ENCODE data around the gene BICDL2.

The BICDL2 gene

DNA sequence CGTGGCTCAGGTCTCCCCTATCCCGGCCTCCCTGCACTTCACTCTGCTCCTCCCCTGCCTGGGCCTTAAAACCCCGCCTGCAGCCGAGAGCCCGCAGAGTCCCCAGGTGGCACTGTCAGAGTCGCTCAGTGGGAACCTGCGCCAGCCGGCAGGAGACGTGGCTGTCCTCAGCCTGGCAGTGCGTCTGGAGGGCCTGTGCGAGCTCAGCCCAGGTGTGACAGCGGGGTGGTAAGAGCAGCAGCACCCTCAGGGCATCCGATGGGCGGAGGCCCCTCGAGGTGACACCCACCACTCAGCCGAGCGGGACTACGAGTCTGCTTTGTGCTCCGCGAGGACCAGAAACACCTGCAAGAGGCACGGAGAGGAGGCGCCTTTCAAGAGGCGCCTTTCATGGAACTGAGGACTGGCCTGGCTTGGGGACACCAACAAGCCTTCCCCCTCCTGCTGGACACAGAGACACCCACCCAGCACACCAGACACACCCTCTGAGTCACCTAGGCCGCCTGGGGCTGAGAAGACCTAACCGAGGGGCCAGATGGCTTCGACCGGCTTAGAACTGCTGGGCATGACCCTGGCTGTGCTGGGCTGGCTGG is 23.8 kb downstream of the BICDL2 start, which contains the start of gene CLDN9:
CLDN9 (plus strand) TSS at position 96 of the 593 bp plus-strand sequence; CDS start at position 536, 440 bp downstream.
- H3K4me3 ChIP-seq (ENCODE audit: low read depth, low read length) = no peak within 1 kb of the TSS

- no peak overlapping the region for H3K4me3 ChIP-seq (ENCODE audit: low read depth, low read length)
These were observed 24.5 kb downstream of the BICDL2 start for GRCh38 chr16:3012246-3012645.

DNA sequence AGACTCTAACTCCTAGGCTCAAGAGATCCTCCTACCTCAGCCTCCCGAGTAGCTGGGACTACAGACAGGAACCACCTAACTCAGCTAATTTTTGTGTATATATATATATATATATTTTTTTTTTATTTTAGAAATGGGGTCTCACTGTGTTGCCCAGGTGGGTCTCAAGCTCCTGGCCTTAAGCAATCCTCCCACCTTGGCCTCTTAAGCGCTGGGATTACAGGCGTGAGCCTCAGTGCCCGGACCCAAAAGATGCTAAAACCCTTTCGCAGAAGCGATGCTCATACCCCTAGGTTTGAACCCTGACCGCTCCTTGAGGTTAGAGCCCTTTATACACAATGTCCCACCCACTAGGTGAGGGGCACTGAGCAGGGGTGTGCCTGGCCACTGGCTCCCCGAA is 26.2 kb downstream of the BICDL2 start:
- no peak overlapping the region for H3K4me3 ChIP-seq (ENCODE audit: low read depth, low read length)

DNA sequence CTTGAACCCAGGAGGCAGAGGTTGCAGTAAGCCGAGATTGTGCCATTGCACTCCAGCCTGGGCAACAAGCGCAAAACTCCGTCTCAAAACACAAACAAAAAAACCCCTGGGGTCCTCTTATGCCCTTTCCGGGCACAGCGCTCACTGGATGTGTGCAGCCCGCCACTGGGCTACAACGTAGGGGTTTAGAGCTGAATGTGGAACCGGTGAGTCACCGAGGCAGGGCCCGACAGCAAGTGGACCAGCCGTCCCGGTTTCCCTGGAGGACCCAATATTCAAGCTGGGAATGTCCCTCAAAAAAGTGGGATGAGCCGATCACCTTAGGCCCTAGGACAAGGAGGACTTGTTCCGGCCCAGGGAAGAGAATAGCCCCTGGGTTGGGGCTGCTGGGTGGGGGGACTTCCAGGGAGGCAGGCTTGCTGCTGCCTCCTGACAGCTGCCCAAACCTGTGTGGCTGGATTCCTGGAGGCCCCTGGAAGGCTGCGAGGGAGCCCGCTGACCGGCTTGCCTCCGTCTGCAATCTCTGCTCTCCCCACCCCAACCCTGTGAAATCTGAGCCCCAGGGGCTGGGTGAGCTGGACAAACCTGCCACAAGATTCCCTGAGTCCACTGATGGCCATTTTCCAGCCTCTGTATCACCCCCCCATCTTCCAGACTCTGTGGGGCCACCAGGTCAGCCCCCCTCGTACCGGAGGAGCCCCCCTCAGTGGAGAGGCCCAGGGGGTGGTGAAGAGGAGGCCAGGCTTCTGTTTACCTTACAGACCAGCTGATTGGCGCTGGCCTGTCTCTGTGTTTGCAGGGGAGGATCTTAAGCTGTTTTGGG is 27.0 kb downstream of the BICDL2 start:
- no peak overlapping the region for H3K4me3 ChIP-seq (ENCODE audit: low read depth, low read length)

DNA sequence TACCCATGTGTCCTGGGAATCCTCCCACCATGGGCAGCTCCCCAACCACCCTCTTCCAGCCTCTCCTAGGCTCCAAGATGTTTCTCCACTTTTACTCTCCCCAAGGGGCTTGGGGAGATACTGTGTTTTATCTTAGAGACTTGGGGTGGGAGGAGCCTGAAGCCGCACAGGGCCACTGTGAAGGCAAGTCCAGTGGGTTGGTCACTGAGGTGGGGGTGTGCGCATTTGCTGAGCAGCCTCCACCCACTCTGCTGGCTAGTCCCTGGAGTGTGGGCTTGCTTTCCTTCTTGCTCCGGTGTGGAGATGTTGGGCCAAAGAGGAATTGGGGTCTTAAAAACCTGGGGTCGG is 28.1 kb downstream of the BICDL2 start:
- no peak overlapping the region for H3K4me3 ChIP-seq (ENCODE audit: low read depth, low read length)

DNA sequence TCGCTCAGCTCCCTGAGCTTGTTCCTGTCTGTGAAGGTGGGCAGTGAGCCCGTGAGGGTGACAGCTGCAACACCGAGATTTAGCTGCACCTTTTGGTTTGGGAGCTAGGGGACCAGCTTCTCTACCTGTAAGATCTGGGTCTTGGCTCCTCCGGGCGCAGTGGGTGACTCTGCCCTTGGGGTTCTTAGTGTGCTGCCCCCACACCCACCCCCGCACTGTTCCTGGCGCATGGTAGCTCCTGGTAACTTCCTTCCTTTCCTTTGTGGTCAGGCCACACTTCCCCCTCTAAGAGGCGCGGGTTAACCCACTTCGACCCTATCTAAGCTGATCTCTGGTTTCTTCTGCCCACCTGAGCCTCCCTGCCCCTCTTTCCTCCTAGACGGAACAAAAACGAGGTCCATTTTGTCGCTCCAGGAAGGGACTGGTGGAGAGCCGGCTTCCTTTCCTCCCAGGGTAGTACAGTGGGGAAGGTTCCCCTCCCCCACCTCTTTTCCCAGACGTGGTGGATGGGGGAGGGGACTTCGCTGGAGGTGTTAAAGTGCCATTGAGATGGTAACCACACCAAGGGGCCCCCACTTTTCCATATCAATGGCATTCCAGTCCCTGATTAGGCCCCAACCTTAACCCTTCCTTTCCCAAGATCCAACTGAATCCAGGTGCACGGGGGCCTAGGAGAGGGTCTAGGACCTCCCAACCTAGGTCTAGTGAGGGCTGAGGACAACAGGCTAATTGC is 28.6 kb downstream of the BICDL2 start:
- peak overlapping the region; percentile 18 for H3K4me3 ChIP-seq (ENCODE audit: low read depth, low read length)

- H3K4me3 ChIP-seq (ENCODE audit: low read depth, low read length) = no peak overlapping the region
These were observed 29.4 kb downstream of the BICDL2 start for GRCh38 chr16:3007059-3007956.

DNA sequence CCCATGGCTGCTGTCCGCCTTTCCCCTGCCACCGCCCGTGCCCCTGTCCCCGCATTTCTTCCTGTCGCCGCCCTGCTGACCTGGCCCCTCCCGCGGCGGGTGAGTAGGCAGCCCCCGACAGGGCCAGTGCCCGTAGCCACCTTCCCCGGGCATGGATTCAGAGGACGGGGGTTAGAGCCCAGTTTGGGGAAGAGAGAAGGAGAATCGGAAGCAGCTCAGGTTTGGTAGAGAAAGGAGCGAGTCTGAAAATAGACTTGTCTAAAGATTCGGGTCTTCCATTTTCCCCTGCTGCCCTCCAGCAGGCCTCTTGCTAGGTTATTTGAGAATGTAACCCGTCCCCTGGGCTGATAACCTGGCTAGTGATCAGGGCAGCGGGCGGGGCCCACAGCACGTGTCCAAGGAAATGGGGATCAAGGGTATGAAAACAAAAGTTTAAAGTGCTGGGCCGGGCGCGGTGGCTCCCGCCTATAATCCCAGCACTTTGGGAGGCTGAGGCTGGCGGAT is 31.9 kb downstream of the BICDL2 start:
- peak overlapping the region; percentile 35 for H3K4me3 ChIP-seq (ENCODE audit: low read depth, low read length)

- peak overlapping the region; percentile 8 for H3K4me3 ChIP-seq (ENCODE audit: low read depth, low read length)
These were observed 32.4 kb downstream of the BICDL2 start for GRCh38 chr16:3004319-3004718.

DNA sequence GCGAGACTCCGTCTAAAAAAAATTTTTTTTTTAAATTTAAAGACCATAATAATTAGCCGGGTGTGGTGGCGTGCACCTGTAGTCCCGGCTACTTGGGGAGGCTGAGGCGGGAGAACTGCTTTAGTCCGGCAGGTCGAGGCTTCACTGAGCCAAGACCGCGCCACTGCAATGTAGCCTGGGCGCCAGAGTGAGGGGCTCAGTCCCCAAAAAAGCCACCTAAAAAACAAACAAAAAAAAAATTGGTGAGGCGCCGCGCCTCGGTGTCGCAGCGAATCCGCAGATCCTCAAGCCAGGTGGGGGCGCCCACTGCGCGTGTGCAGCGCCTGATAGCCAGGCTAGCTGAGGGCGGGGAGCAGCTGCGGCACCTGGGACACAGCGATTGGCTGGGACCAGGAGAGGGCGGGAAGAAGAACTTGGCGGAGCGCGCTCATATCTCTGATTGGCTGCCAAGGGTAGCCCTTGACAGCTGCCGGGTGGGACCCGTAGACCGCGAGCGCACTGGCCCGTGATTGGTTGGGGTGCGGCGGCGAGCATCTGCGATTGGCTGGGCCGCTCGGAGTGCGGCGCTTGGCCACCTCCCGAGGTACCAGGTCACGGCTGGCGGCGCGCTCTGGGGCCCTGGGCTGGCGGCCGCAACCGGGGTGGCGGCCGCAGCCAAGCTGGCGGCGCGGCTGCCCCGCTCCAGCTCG is 33.0 kb downstream of the BICDL2 start:
- H3K4me3 ChIP-seq (ENCODE audit: low read depth, low read length) = no peak overlapping the region

DNA sequence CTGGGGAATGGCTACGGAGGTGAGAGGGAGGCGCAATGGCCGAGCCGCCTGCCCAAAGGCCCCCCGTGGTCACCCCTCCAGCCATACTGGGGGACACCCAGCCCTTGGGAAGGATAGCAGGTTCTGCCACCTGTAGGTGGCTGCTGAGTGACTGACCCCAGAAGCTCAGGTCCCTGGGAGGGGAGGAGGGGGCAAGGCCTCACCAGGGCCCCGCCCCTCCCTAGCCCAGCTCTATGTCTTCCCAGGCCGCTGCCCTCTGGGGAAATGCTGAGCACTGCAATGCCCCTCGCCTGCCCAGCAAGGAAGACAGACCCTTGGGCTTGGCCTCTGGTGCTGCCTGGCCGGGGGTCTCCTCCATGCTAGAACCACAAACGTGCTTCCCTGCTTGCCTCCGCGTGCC is 35.4 kb downstream of the BICDL2 start:
- no peak overlapping the region for H3K4me3 ChIP-seq (ENCODE audit: low read depth, low read length)

GRCh38 chr16:3000540-3000939 is 36.2 kb downstream of the BICDL2 start:
- H3K4me3 ChIP-seq (ENCODE audit: low read depth, low read length) = no peak overlapping the region

- H3K4me3 ChIP-seq (ENCODE audit: low read depth, low read length) = no peak overlapping the region
These were observed 36.8 kb downstream of the BICDL2 start for GRCh38 chr16:2999929-3000328.

- no peak overlapping the region for H3K4me3 ChIP-seq (ENCODE audit: low read depth, low read length)
These were observed 40.4 kb downstream of the BICDL2 start for GRCh38 chr16:2996298-2996697.

DNA sequence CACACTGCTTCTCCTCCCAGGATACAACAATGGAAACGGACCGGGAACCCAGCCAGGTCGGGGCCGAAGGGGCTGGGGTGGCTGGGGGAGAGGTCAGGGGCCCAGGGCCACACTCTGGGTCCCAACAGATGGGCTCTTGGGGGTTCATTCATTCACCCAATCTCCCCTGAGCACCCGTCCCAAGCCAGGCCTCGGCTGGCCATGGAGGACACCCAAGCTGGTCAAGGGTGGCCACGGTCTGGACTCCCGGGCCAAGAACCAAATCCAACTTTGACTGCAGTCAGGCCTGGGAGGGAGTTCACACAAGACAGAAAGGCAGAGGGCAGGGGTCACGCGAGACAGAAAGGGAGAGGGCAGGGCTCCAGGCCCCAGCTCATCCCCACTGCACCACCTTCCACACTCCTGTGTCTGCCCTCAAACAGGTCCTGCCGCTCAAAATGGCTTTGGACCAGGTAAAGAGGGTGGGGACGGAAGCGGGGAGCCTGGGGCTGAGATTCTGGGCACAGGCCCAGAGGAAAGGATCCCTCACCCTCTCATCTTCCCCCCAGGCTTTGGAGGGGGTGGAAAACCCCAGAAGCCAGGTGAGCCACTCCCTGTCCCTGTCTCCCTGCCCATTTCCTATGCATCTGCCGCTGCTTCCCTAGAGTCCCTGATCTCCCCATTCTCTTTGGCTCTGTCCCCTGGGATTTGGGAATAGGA is 44.2 kb downstream of the BICDL2 start:
- H3K4me3 ChIP-seq (ENCODE audit: low read depth, low read length) = no peak overlapping the region

DNA sequence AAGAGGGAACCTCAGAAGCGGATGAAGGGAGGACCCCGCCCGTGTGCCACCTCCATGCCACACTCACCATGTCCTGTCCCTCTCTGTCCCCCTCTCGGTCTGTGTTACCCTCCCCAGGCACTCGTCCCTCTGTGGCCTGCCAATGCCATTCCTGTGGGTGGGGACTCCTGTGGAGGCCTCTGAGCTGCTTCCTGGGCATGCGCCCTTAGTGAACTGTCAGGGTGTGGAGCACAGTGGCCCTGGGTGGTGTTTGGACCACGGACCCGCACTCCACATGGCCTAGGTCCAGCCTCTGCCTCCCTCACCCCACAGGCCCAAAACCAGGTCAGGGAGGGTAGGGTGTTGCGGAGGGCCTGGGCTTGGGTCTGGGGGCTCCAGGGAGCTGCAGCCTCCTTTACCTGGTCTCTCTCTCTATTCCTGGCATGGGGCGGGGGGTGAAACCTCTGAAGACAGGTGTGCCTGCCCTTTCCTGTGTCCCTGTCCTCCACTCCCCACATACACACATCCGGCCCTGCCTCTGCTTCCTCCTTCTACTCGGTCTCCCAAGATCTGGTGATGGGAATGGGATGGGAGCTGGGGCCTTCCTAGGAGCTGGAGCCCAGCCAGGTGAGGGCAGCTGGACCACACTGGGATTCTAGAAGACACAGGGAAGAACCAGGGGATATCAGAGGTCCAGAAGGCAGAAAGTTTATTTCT is 45.0 kb downstream of the BICDL2 start:
- H3K4me3 ChIP-seq (ENCODE audit: low read depth, low read length) = no peak overlapping the region

DNA sequence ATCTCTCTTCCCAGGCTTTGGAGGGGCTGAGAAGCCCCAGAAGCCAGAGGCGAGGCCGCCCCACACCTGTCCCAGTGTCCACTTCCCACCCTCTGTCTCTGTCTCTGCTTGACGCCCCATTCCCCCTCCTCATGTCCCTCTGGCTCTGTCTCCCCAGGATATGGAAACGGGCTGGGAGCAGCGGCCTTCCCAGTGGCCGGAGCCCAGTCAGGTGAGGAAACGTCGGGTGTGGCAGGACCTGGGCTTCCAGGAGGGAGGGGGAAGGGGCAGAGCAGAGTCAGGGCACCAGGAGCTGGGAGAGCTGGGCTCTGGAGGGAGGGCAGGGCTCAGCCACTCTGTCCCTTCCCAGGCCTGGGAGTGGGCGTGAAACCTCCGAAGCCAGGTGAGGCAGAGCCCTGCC is 45.9 kb downstream of the BICDL2 start:
- H3K4me3 ChIP-seq (ENCODE audit: low read depth, low read length) = no peak overlapping the region

DNA sequence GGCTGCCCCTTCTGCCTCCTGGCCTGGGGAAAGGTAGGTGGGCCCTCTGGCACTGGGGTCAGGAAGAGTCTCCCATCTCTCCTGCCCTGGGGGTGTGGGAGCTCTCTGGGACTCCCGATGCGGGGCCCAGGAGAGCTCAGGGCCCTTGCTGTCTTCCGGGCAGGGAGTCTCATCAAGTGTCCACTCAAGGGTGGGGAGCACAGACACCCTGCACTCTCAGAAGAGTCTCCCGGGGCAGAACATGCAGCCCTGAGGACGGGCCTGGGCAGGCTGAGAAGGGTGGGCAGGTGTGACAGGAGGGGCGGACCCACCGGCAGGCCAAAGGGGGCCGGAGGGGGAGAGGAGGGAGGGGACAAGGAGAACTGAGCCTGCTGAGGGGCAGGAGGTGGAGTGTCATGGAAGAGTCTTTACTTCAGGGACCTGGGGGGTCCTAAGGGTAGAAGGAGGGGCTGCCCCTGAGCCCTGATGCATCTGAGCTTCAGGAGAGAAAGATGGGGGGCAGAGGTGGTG is 48.1 kb downstream of the BICDL2 start:
- no peak overlapping the region for H3K4me3 ChIP-seq (ENCODE audit: low read depth, low read length)

GRCh38 chr16:2987833-2988232 is 48.9 kb downstream of the BICDL2 start:
- no peak overlapping the region for H3K4me3 ChIP-seq (ENCODE audit: low read depth, low read length)

Measured in iPS-11a (cell line).